Measurements from ENCODE around the gene GTF2F1. TPM values are rescaled to one million over a fixed set of nuclear protein-coding genes. Genes with fewer than 3 reads are reported as not detected.

The GTF2F1 gene
- total and polyA plus RNA-seq, 9 of the 15 experiments (the other 6 are each of a cell fraction or from before 2014, with no cell fraction given) = 4.7 to 75.4 (median 68.4) TPM

GRCh38 chr19:6440905-6441304 is 47.9 kb upstream of the GTF2F1 start:
- 67% methylated on average over 3 of the region's 3 CpGs for WGBS (ENCODE audit: insufficient coverage, low coverage, missing lambda C conversion rate)
- Histone ChIP-seq H4K20me1 (replicated peaks; ENCODE audit: control insufficient read depth, insufficient read depth, low read length) (no peaks in the 10 kb centered on the region), H3K9me3 (replicated peaks; ENCODE audit: control insufficient read depth, insufficient read depth, low read depth, low read length) (no peaks in the 10 kb centered on the region), H3K9ac (ENCODE audit: insufficient read depth in 1 of 2, low read depth in 2 of 2, low read length in 2 of 2) (no peak overlapping the region), H3K4me3 (no peak overlapping the region), H3K4me1 (replicated peaks in 1 of 2; ENCODE audit: control insufficient read depth in 2 of 2, insufficient read depth in 2 of 2, low read length in 2 of 2) (no peaks in the 10 kb centered on the region; a peak in 1 of 5 replicates), H3K79me2 (ENCODE audit: control insufficient read depth, insufficient read depth, low read length) (no peaks in the 10 kb centered on the region), H3K36me3 (ENCODE audit: control insufficient read depth, insufficient read depth, low read length) (peaks cover 5% of the 10 kb centered on the region; the same call in 2 of the 3 replicates), H3K27me3 (ENCODE audit: control insufficient read depth in 2 of 2, insufficient read depth in 2 of 2, low read length in 2 of 2) (no peaks in the 10 kb centered on the region), H2AFZ (ENCODE audit: low read depth, low read length) (no peak overlapping the region), H3K27ac (ENCODE audit: extremely low read depth, low read depth, low read length) (no peak overlapping the region), H3K4me2 (ENCODE audit: insufficient read depth, low read length) (no peak overlapping the region), H3K9me1 (ENCODE audit: control insufficient read depth, insufficient read depth, low read length) (no peaks in the 10 kb centered on the region)
- BruUV-seq (replicated peaks) = no TSS peak
- FAIRE-seq (no peak), DNase-seq (ENCODE audit: extremely low read depth in 1 of 4, low spot score in 3 of 4) (no peak), ATAC-seq (no peak)
- POLR2A ChIA-PET = no interaction called here
- in situ Hi-C loops (cut with MboI) (no loop called here), intact Hi-C loops (cut with micrococcal nuclease) (no loop called here)
- CTCF ChIA-PET (ENCODE audit: low intra/inter-chr PET ratio) = no interaction called here
- TF ChIP-seq ETV1 (tag; conservative IDR thresholded peaks at IDR 0.05; ENCODE audit: low read depth) (no peak), NCOA4 (IDR thresholded peaks at IDR 0.05; ENCODE audit: partially characterized antibody) (no peak), ZBED1 (IDR thresholded peaks at IDR 0.05) (no peak), XRCC5 (IDR thresholded peaks at IDR 0.05; ENCODE audit: low read depth, low read length) (no peak), PML (IDR thresholded peaks at IDR 0.05; ENCODE audit: low read length) (no peak), SMAD3 (CRISPR knock-in tag; conservative IDR thresholded peaks at IDR 0.05) (no peak), ZNF644 (tag; IDR thresholded peaks at IDR 0.05; ENCODE audit: low read depth) (no peak), NFRKB (IDR thresholded peaks at IDR 0.05; ENCODE audit: low read depth) (no peak), ZNF561 (CRISPR knock-in tag; conservative IDR thresholded peaks at IDR 0.05) (no peak), MAX (CRISPR knock-in tag; IDR thresholded peaks at IDR 0.05) (no peak), IRF1 (CRISPR knock-in tag; IDR thresholded peaks at IDR 0.05; ENCODE audit: borderline replicate concordance) (no peak), THRB (CRISPR knock-in tag; conservative IDR thresholded peaks at IDR 0.05) (no peak), ATF6 (CRISPR knock-in tag; IDR thresholded peaks at IDR 0.05) (no peak), NCOR1 (IDR thresholded peaks at IDR 0.05) (no peak), USF1 (CRISPR knock-in tag; IDR thresholded peaks at IDR 0.05) (no peak), FOXK2 (conservative IDR thresholded peaks at IDR 0.05 in 1 of 2, IDR thresholded peaks at IDR 0.05 in 1 of 2; ENCODE audit: low read depth in 2 of 2) (no peak), EZH2 (IDR thresholded peaks at IDR 0.05; ENCODE audit: borderline replicate concordance, low read depth, low read length) (no peak), ETS1 (conservative IDR thresholded peaks at IDR 0.05; ENCODE audit: control insufficient read depth, low read depth, low read length) (no peak)

All from K562 (cell line).